ENCODE measurements around the gene OR10T2.
"Not testable (repeated sequence)": the region's sequence is repeated elsewhere in the genome, so short reads cannot be mapped to it uniquely, and the experiment has no call there.

Gene OR10T2

GRCh38 chr1:158362482-158362881 lies 36.8 kb downstream of the OR10T2 start:
- no peak for DNase-seq
- in situ Hi-C loops (cut with MboI; ENCODE audit: low pct_unique_long_range_greater_than_20kb, low sequenced_read_pairs): no loop called here

GRCh38 chr1:158357441-158357840 lies 41.8 kb downstream of the OR10T2 start:
- in situ Hi-C loops (cut with MboI; ENCODE audit: low pct_unique_long_range_greater_than_20kb, low sequenced_read_pairs): no loop called here
- DNase-seq: no peak

GRCh38 chr1:158356616-158357015 lies 42.6 kb downstream of the OR10T2 start:
- in situ Hi-C loops (cut with MboI; ENCODE audit: low pct_unique_long_range_greater_than_20kb, low sequenced_read_pairs): no loop called here
- no peak for DNase-seq

- DNase-seq: no peak
- in situ Hi-C loops (cut with MboI; ENCODE audit: low pct_unique_long_range_greater_than_20kb, low sequenced_read_pairs): no loop called here
These were observed 43.4 kb downstream of the OR10T2 start for GRCh38 chr1:158355773-158356285.

- DNase-seq: no peak
- in situ Hi-C loops (cut with MboI; ENCODE audit: low pct_unique_long_range_greater_than_20kb, low sequenced_read_pairs): no loop called here
These were observed 45.0 kb downstream of the OR10T2 start for GRCh38 chr1:158354255-158354654.

- in situ Hi-C loops (cut with MboI; ENCODE audit: low pct_unique_long_range_greater_than_20kb, low sequenced_read_pairs): no loop called here
- DNase-seq: no peak
These were observed 45.8 kb downstream of the OR10T2 start, which contains the start of gene CD1E for GRCh38 chr1:158353303-158354075. Gene CD1E, plus strand, starts transcription at chr1:158353894. Its CDS starts 95 bp downstream, at chr1:158353989.

GRCh38 chr1:158348946-158349345 lies 50.3 kb downstream of the OR10T2 start:
- DNase-seq; in situ Hi-C loops (cut with MboI; ENCODE audit: low pct_unique_long_range_greater_than_20kb, low sequenced_read_pairs): not testable (repeated sequence)
